ENCODE results near the gene TRPV6.

The TRPV6 gene

GRCh38 chr7:142913566-142913965 is 28.0 kb upstream of the TRPV6 start:
- peaks cover 2% of the 10 kb centered on the region for H3K27me3 ChIP-seq (replicated peaks)
- H3K27ac ChIP-seq: no peak overlapping the region
- H3K36me3 ChIP-seq (replicated peaks): no peaks in the 10 kb centered on the region
- TF ChIP-seq CTCF (IDR thresholded peaks at IDR 0.05; ENCODE audit: low read depth, low read length, missing control alignments): no peak
- in situ Hi-C loops (cut with HindIII; ENCODE audit: low pct_ligation_motif_present, low sequenced_read_pairs): no loop called here
- no peak for DNase-seq
- H3K4me3 ChIP-seq (ENCODE audit: low read depth, low read length): no peak overlapping the region

GRCh38 chr7:142913051-142913450 is 27.5 kb upstream of the TRPV6 start:
- no peak for TF ChIP-seq CTCF (IDR thresholded peaks at IDR 0.05; ENCODE audit: low read depth, low read length, missing control alignments)
- Histone ChIP-seq H3K27me3 (replicated peaks) (no peaks in the 10 kb centered on the region), H3K4me3 (ENCODE audit: low read depth, low read length) (no peak overlapping the region), H3K27ac (no peak overlapping the region), H3K36me3 (replicated peaks) (no peaks in the 10 kb centered on the region)
- in situ Hi-C loops (cut with HindIII; ENCODE audit: low pct_ligation_motif_present, low sequenced_read_pairs): no loop called here
- DNase-seq: no peak

GRCh38 chr7:142910481-142910880 is 24.9 kb upstream of the TRPV6 start:
- Histone ChIP-seq H3K27me3 (replicated peaks) (no peaks in the 10 kb centered on the region), H3K36me3 (replicated peaks) (no peaks in the 10 kb centered on the region), H3K27ac (no peak overlapping the region), H3K4me3 (ENCODE audit: low read depth, low read length) (no peak overlapping the region)
- no peak for DNase-seq
- in situ Hi-C loops (cut with HindIII; ENCODE audit: low pct_ligation_motif_present, low sequenced_read_pairs): no loop called here
- TF ChIP-seq CTCF (IDR thresholded peaks at IDR 0.05; ENCODE audit: low read depth, low read length, missing control alignments): no peak

- DNase-seq: no peak
Measured at GRCh38 chr7:142910031-142910433, 24.5 kb upstream of the TRPV6 start.

GRCh38 chr7:142908921-142909890 is 23.7 kb upstream of the TRPV6 start:
- DNase-seq: no peak
- no peak for TF ChIP-seq CTCF (IDR thresholded peaks at IDR 0.05; ENCODE audit: low read depth, low read length, missing control alignments)

More at GRCh38 chr7:142910031-142910433, 24.5 kb upstream of the TRPV6 start:
- no peak for TF ChIP-seq CTCF (IDR thresholded peaks at IDR 0.05; ENCODE audit: low read depth, low read length, missing control alignments)
- Histone ChIP-seq H3K4me3 (ENCODE audit: low read depth, low read length) (no peak overlapping the region), H3K27ac (no peak overlapping the region), H3K27me3 (replicated peaks) (no peaks in the 10 kb centered on the region), H3K36me3 (replicated peaks) (no peaks in the 10 kb centered on the region)
- in situ Hi-C loops (cut with HindIII; ENCODE audit: low pct_ligation_motif_present, low sequenced_read_pairs): no loop called here

More at GRCh38 chr7:142908921-142909890, 23.7 kb upstream of the TRPV6 start:
- Histone ChIP-seq H3K27ac (no peak overlapping the region), H3K4me3 (ENCODE audit: low read depth, low read length) (no peak overlapping the region), H3K27me3 (replicated peaks) (no peaks in the 10 kb centered on the region), H3K36me3 (replicated peaks) (no peaks in the 10 kb centered on the region)
- in situ Hi-C loops (cut with HindIII; ENCODE audit: low pct_ligation_motif_present, low sequenced_read_pairs): no loop called here
